K562 (cell line): ENCODE data around the gene BCL2L12. TPM values are rescaled to one million over a fixed set of nuclear protein-coding genes. Genes with fewer than 3 reads are reported as not detected.

Experiments used
- ATAC-seq: fragments of 200-7000 bp; cut with Tn5 transposase; 3 replicates; pipeline ENCODE4 v1.9.1; 2020; ENCODE audit warnings: moderate library complexity
- BruUV-seq: library from RNA; stranded (reverse); fragments of 400-500 nt; replicated peaks from 2 replicates; lab custom pipeline; 2021; lab: Mats Ljungman, UMichigan
- CTCF ChIA-PET: fragments of 300-600 bp; formaldehyde crosslinking; extraction: SDS; loops from one replicate; lab custom pipeline; 2021; ENCODE audit warnings: low intra/inter-chr PET ratio; lab: Yijun Ruan, JAX
- POLR2A ChIA-PET: fragments of 300-600, 350-650 bp; sonication (Branson Sonifier 250); formaldehyde crosslinking; extraction: SDS; loops from one replicate; lab custom pipeline; 2021; ENCODE audit warnings: antibody characterized with exemption, inconsistent platforms; lab: Yijun Ruan, JAX
- DNase-seq, 4 experiments: peaks; one replicate each; pipeline versions ENCODE4 v3.0.0 to v3.0.0-alpha.2; 2011 to 2018; ENCODE audit warnings: low spot score in 3 of 4, mixed read lengths in 3 of 4; ENCODE audit errors: extremely low read depth in 1 of 4
- FAIRE-seq: peaks from 2 replicates; lab custom pipeline; 2011; peaks lifted over from hg19 to GRCh38; lab: Jason Lieb, UNC
- H2AFZ ChIP-seq: 2 replicates; pipeline ENCODE4 v1.6.0; 2011; ENCODE audit warnings: low read depth, low read length, control low read depth, inconsistent platforms
- H3K27ac ChIP-seq: fragments of 200-600 bp; 3 replicates; pipeline ENCODE4 v1.8.0; 2011; ENCODE audit warnings: low read depth, mild to moderate bottlenecking, control low read depth, inconsistent platforms, low read length, moderate library complexity, mixed read lengths; ENCODE audit errors: extremely low read depth
- H3K27me3 ChIP-seq, 2 experiments: fragments of 300-600 bp in 1 of 2; 2 replicates in 1 of 2; 3 replicates in 1 of 2; pipeline versions ENCODE4 v1.6.0 to v1.8.0; 2011; ENCODE audit warnings: inconsistent platforms in 2 of 2, low read length in 2 of 2, mild to moderate bottlenecking in 1 of 2, mixed read lengths in 1 of 2, moderate library complexity in 1 of 2; ENCODE audit not compliant: control insufficient read depth in 2 of 2, insufficient read depth in 2 of 2
- H3K36me3 ChIP-seq: fragments of 300-600 bp; 3 replicates; pipeline ENCODE4 v1.8.0; 2011; ENCODE audit warnings: mild to moderate bottlenecking, low read length, inconsistent platforms; ENCODE audit not compliant: control insufficient read depth, insufficient read depth
- H3K4me1 ChIP-seq, 2 experiments: fragments of 200-600 bp in 1 of 2; replicated peaks in 1 of 2; 2 replicates in 1 of 2; 3 replicates in 1 of 2; pipeline versions ENCODE4 v1.5.1 to v1.8.0; 2011; ENCODE audit warnings: inconsistent platforms in 2 of 2, low read length in 2 of 2, mild to moderate bottlenecking in 1 of 2, mixed read lengths in 1 of 2, moderate library complexity in 1 of 2; ENCODE audit not compliant: control insufficient read depth in 2 of 2, insufficient read depth in 2 of 2
- H3K4me2 ChIP-seq: 2 replicates; pipeline ENCODE4 v1.6.1; 2011; ENCODE audit warnings: low read length, control low read depth, inconsistent platforms, mixed read lengths; ENCODE audit not compliant: insufficient read depth
- H3K4me3 ChIP-seq: fragments of 200-600 bp; sonication (generic), shearing (Covaris generic); 2 replicates; pipeline ENCODE4 v1.5.1; 2016; ENCODE audit warnings: control low read depth, inconsistent platforms
- H3K79me2 ChIP-seq: fragments of 200-600 bp; 3 replicates; pipeline ENCODE4 v1.8.0; 2011; ENCODE audit warnings: low read length, inconsistent platforms; ENCODE audit not compliant: control insufficient read depth, insufficient read depth
- H3K9ac ChIP-seq, 2 experiments: 2 replicates each; pipeline versions ENCODE4 v1.6.0 to v1.6.1; 2011; ENCODE audit warnings: low read depth in 2 of 2, low read length in 2 of 2, control low read depth in 1 of 2, inconsistent platforms in 1 of 2, mild to moderate bottlenecking in 1 of 2, mixed read lengths in 1 of 2; ENCODE audit not compliant: insufficient read depth in 1 of 2
- H3K9me1 ChIP-seq: one replicate; pipeline ENCODE4 v1.6.0; 2011; ENCODE audit warnings: inconsistent platforms, mild to moderate bottlenecking, low read length, moderate library complexity; ENCODE audit not compliant: control insufficient read depth, insufficient read depth
- H3K9me3 ChIP-seq: replicated peaks from 2 replicates; pipeline ENCODE4 v1.5.1; 2011; ENCODE audit warnings: low read depth, low read length, inconsistent platforms; ENCODE audit not compliant: control insufficient read depth, insufficient read depth
- H4K20me1 ChIP-seq: replicated peaks from 2 replicates; pipeline ENCODE4 v1.6.1; 2011; ENCODE audit warnings: low read length, inconsistent platforms, mixed read lengths; ENCODE audit not compliant: control insufficient read depth, insufficient read depth
- CBFB ChIP-seq: sonication (generic); formaldehyde crosslinking; IDR thresholded peaks from 2 replicates; pipeline ENCODE4 v1.4.0; 2020; ENCODE audit warnings: mild to moderate bottlenecking, missing genetic modification reagents
- ELF1 ChIP-seq: fragments of 200-800 bp; sonication (Bioruptor generic); IDR thresholded peaks from 2 replicates; pipeline ENCODE4 v1.6.1; 2016; ENCODE audit warnings: missing genetic modification characterization, missing compliant biosample characterization
- GTF2F1 ChIP-seq: IDR thresholded peaks from 2 replicates; pipeline ENCODE4 v1.6.1; 2011; ENCODE audit warnings: low read depth, low read length, improper control_type of control experiment
- PCBP1 ChIP-seq: fragments of 200-400 bp; formaldehyde crosslinking; IDR thresholded peaks from 2 replicates; pipeline ENCODE4 v1.6.1; 2018; ENCODE audit warnings: mild to moderate bottlenecking, low read depth, low read length; ENCODE audit not compliant: poor library complexity, severe bottlenecking
- POLR2G ChIP-seq: fragments of 200-400 bp; formaldehyde crosslinking; IDR thresholded peaks from 2 replicates; pipeline ENCODE4 v1.6.1; 2017; ENCODE audit warnings: low read depth, mild to moderate bottlenecking, antibody characterized with exemption, low read length, moderate library complexity
- PRPF4 ChIP-seq: fragments of 200-400 bp; formaldehyde crosslinking; IDR thresholded peaks from one replicate; pipeline ENCODE4 v1.6.1; 2017; ENCODE audit warnings: low read length, low read depth, mild to moderate bottlenecking; ENCODE audit not compliant: insufficient read depth, poor library complexity, severe bottlenecking
- WHSC1 ChIP-seq: IDR thresholded peaks from one replicate; pipeline ENCODE4 v1.6.1; 2012; ENCODE audit warnings: low read length, control low read depth, inconsistent platforms
- ZKSCAN3 ChIP-seq: fragments of 250-450 bp; sonication (Bioruptor Pico); IDR thresholded peaks from 2 replicates; pipeline ENCODE4 v1.4.0; 2020
- ZNF384 ChIP-seq: IDR thresholded peaks from 2 replicates; pipeline ENCODE4 v1.6.1; 2012; ENCODE audit warnings: low read depth, low read length, improper control_type of control experiment
- ZNF445 ChIP-seq: fragments of 250-450 bp; sonication (Bioruptor Pico); IDR thresholded peaks from 2 replicates; pipeline ENCODE4 v1.4.0; 2020; ENCODE audit warnings: low read depth, mild to moderate bottlenecking, moderate library complexity
- ZNF57 ChIP-seq: fragments of 450-650 bp; formaldehyde crosslinking; IDR thresholded peaks from 2 replicates; pipeline ENCODE4 v1.4.0; 2020; ENCODE audit warnings: mild to moderate bottlenecking, moderate library complexity
- ZNF589 ChIP-seq: fragments of 200-800 bp; sonication (Bioruptor generic); IDR thresholded peaks from 2 replicates; pipeline ENCODE4 v1.6.1; 2016; ENCODE audit warnings: low read depth, missing genetic modification characterization, missing compliant biosample characterization
- WGBS: fragments of 100-300 bp; shearing (Covaris generic); methylation state at CpG from one replicate; pipeline ENCODE4 v1.1.6; 2016; ENCODE audit warnings: low coverage, mixed read lengths; ENCODE audit not compliant: insufficient coverage; ENCODE audit errors: missing lambda C conversion rate; 5-methylcytosine and 5-hydroxymethylcytosine counted together
- in situ Hi-C: fragments of 300-500 bp; cut with MboI; formaldehyde crosslinking; loops from 4 replicates; pipeline ENCODE4 v1.15.0; 2018; ENCODE audit warnings: inconsistent platforms, mixed read lengths
- intact Hi-C: fragments of 100-400 bp; cut with micrococcal nuclease; formaldehyde crosslinking; loops from 2 replicates; pipeline ENCODE4 v1.14.2; 2022
- polyA plus RNA-seq, 8 experiments: library from polyadenylated mRNA; depleted of rRNA in 4 of 8; stranded (reverse) in 5 of 8; unstranded in 3 of 8; fragments of >200 nt; fragmentation: Nextera tagmentation in 2 of 8; fragmentation: Illumina TruSeq in 1 of 8; extraction: Ambion mirVana in 2 of 8; extraction: Trizol in 1 of 8; gene quantifications; 2 replicates each; pipeline versions ENCODE4 v1.2.1 to v1.2.3, GENCODE V29; 2011 to 2014; ENCODE audit warnings: inconsistent platforms in 1 of 8, missing spikeins in 1 of 8
- total RNA-seq, 7 experiments: library from RNA; depleted of rRNA in 6 of 7; stranded (reverse); fragments of >200 nt in 6 of 7; fragmentation: Illumina TruSeq in 2 of 7; extraction: Trizol in 2 of 7; gene quantifications; 2 replicates each; pipeline versions ENCODE4 v1.2.1 to v1.2.3, GENCODE V29; 2011 to 2021; ENCODE audit warnings: low replicate concordance in 1 of 7
- TF ChIP-seq, protein P1 (sequence below): fragments of 250-450 bp; sonication (Bioruptor Pico); IDR thresholded peaks from 2 replicates; pipeline ENCODE4 v1.8.0; 2022; ENCODE audit warnings: inconsistent platforms, mild to moderate bottlenecking, moderate library complexity, borderline replicate concordance
- TF ChIP-seq, protein P2 (sequence below): IDR thresholded peaks from 2 replicates; pipeline ENCODE4 v1.6.1; 2014; ENCODE audit warnings: antibody characterized with exemption
- TF ChIP-seq, protein P3 (sequence below), 3 experiments: fragments of 200-800 bp in 1 of 3; sonication (Bioruptor generic) in 1 of 3; sonication (generic) in 1 of 3; formaldehyde crosslinking in 1 of 3; IDR thresholded peaks; 2 replicates each; pipeline versions ENCODE4 v1.6.1 to v1.8.0; 2016 to 2022; ENCODE audit warnings: mild to moderate bottlenecking in 2 of 3, missing compliant biosample characterization in 2 of 3, missing genetic modification characterization in 2 of 3, missing genetic modification reagents in 1 of 3

BCL2L12 gene
- total and polyA plus RNA-seq, 9 of the 15 experiments (the other 6 are each of a cell fraction or from before 2014, with no cell fraction given), result 7.4 to 263 (median 81.2) TPM

DNA sequence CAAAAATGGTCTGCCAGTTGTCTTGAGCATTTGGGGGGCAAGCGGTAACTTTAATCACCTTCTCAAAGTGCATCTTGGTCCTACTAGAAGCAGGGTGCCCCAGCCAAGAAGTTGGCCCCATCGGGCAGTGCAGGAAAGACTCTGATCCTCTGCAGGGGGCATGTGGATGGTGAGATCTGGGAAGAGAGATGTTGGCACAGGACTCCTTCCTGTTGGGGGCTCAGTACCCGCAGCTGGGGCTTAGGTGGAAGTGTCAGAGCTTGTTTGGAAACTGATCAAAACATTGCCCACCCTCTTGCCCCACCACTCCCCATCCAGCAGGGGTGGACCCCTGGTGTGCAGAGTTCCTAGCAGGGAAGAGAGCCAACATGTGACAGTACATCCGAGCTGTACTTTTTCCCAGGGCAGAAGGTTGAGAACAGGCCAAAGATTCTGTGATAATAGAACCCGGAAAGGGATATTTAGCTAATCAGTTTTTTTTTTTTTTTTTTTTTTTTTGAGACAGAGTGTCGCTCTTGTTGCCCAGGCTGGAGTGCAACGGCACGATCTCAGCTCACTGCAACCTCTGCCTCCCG, 34.6 kb upstream of the BCL2L12 start:
- peaks cover 6 to 13% of the 10 kb centered on the region in 2 experiments; a peak in 3 of 5 replicates for H3K4me1 ChIP-seq
- H3K4me3 ChIP-seq, result no peak overlapping the region
- peaks cover 12% of the 10 kb centered on the region; the same call in 1 of the 3 replicates for H3K36me3 ChIP-seq
- no peaks in the 10 kb centered on the region for H3K27me3 ChIP-seq
- in situ Hi-C loops, result no loop called here
- intact Hi-C loops, result no loop called here
- H3K4me2 ChIP-seq, result no peak overlapping the region
- no peak; the same call in 2 of the 3 replicates for ATAC-seq
- no peak overlapping the region for H3K9ac ChIP-seq
- ChIA-PET POLR2A (interaction anchor here (0.8 to 1.3 kb wide), 3 partner anchors 9 to 12 kb away, joined by 3 to 5 read pairs (median 4); partner anchors contain the start of gene RRAS), CTCF (no interaction called here)
- H3K9me3 ChIP-seq, result no peaks in the 10 kb centered on the region
- no peaks in the 10 kb centered on the region for H4K20me1 ChIP-seq
- DNase-seq, result no peak
- FAIRE-seq, result no peak
- WGBS, result 37% methylated on average over 9 of the region's 9 CpGs
- no peak for TF ChIP-seq ZNF57 (CRISPR knock-in tag)
- TF ChIP-seq CBFB, result no peak
- peak; percentile 39; the same call in 1 of the 2 replicates for TF ChIP-seq ELF1 (tag)
- no peak for TF ChIP-seq ZNF589 (CRISPR knock-in tag)
- 0 out of 2 replicates have a peak, but pooled peaks have one; percentile 20 for TF ChIP-seq POLR2G
- TF ChIP-seq, protein P1, sequence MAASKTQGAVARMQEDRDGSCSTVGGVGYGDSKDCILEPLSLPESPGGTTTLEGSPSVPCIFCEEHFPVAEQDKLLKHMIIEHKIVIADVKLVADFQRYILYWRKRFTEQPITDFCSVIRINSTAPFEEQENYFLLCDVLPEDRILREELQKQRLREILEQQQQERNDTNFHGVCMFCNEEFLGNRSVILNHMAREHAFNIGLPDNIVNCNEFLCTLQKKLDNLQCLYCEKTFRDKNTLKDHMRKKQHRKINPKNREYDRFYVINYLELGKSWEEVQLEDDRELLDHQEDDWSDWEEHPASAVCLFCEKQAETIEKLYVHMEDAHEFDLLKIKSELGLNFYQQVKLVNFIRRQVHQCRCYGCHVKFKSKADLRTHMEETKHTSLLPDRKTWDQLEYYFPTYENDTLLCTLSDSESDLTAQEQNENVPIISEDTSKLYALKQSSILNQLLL (CRISPR knock-in tag), result no peak
- TF ChIP-seq, protein P2, sequence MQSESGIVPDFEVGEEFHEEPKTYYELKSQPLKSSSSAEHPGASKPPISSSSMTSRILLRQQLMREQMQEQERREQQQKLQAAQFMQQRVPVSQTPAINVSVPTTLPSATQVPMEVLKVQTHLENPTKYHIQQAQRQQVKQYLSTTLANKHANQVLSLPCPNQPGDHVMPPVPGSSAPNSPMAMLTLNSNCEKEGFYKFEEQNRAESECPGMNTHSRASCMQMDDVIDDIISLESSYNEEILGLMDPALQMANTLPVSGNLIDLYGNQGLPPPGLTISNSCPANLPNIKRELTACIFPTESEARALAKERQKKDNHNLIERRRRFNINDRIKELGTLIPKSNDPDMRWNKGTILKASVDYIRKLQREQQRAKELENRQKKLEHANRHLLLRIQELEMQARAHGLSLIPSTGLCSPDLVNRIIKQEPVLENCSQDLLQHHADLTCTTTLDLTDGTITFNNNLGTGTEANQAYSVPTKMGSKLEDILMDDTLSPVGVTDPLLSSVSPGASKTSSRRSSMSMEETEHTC, result no peak
- TF ChIP-seq ZNF445 (CRISPR knock-in tag), result no peak
- TF ChIP-seq, protein P3, sequence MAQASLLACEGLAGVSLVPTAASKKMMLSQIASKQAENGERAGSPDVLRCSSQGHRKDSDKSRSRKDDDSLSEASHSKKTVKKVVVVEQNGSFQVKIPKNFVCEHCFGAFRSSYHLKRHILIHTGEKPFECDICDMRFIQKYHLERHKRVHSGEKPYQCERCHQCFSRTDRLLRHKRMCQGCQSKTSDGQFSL (CRISPR knock-in tag; IDR thresholded peaks at IDR 0.05), result no peak
- TF ChIP-seq, protein P3 (tag; IDR thresholded peaks at IDR 0.05), result no peak
- no peak for TF ChIP-seq WHSC1
- TF ChIP-seq PCBP1, result no peak
- TF ChIP-seq GTF2F1, result no peak
- peak; percentile 45; the same call in 1 of the 2 replicates for TF ChIP-seq ZNF384
- no peak for TF ChIP-seq PRPF4
- no peak for TF ChIP-seq ZKSCAN3 (CRISPR knock-in tag)
- TSS peak; percentile 37 for BruUV-seq
- H3K79me2 ChIP-seq, result no peaks in the 10 kb centered on the region
- no peak overlapping the region for H2AFZ ChIP-seq
- no peaks in the 10 kb centered on the region for H3K9me1 ChIP-seq
- H3K27ac ChIP-seq, result no peak overlapping the region
